ENCODE results near the gene SLIT3.

Gene SLIT3

GRCh38 chr5:169280696-169281095 lies 20.2 kb downstream of the SLIT3 start:
- no peak for TF ChIP-seq CTCF (conservative IDR thresholded peaks at IDR 0.05)
- H3K27ac ChIP-seq: no peak overlapping the region

- no peak overlapping the region for H3K27ac ChIP-seq
- TF ChIP-seq CTCF (conservative IDR thresholded peaks at IDR 0.05): no peak
These were observed 20.7 kb downstream of the SLIT3 start for GRCh38 chr5:169280286-169280685.

- no peak for TF ChIP-seq CTCF (conservative IDR thresholded peaks at IDR 0.05)
These were observed 21.8 kb downstream of the SLIT3 start for GRCh38 chr5:169279125-169279524.

GRCh38 chr5:169273881-169274280 lies 27.1 kb downstream of the SLIT3 start:
- H3K27ac ChIP-seq: no peak overlapping the region; the same call in 1 of the 2 replicates
- TF ChIP-seq CTCF (conservative IDR thresholded peaks at IDR 0.05): no peak

More at GRCh38 chr5:169279125-169279524, 21.8 kb downstream of the SLIT3 start:
- H3K27ac ChIP-seq: no peak overlapping the region

- TF ChIP-seq CTCF (conservative IDR thresholded peaks at IDR 0.05): no peak
- H3K27ac ChIP-seq: peak overlapping the region; percentile 9; the same call in 1 of the 2 replicates
These were observed 27.5 kb downstream of the SLIT3 start for GRCh38 chr5:169273451-169273850.

GRCh38 chr5:169272731-169273427 lies 28.1 kb downstream of the SLIT3 start:
- no peak for TF ChIP-seq CTCF (conservative IDR thresholded peaks at IDR 0.05)
- H3K27ac ChIP-seq: peak overlapping the region; percentile 9; the same call in 1 of the 2 replicates

GRCh38 chr5:169272111-169272510 lies 28.8 kb downstream of the SLIT3 start:
- no peak for TF ChIP-seq CTCF (conservative IDR thresholded peaks at IDR 0.05)
- H3K27ac ChIP-seq: no peak overlapping the region

Measured in VCaP (cell line).